ENCODE measurements around the gene DYNC2LI1.

The DYNC2LI1 gene

DNA sequence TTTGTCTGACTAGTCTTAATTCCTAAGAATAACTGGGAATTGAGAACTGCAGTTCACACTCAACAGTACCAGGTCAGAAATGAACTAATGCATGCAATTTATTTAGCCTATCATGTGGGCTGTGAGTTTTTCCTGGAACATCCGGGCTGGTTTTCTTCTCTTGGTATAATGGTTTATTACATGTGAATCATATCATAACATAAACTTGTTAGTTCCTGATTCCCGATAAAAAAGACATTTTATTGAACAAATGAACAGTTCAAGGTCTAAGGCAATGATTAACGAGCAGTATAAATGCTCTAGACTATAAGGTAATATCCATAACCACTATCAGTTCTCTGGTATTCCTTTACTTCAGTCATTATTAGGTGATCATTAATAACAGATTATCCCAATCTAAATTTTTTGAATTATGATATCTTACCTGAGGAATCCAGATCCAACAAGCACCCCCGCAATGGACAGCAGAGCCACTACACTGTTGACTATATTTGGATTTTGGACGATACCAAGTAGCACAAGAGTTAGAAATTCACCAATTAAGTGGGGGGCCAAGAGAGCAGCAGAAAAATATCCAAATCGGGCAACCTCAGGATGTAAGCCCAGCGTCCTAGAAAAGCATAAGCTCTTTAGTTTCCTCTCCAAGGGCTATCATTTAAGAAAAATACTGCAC lies 45.8 kb downstream of the DYNC2LI1 start:
- DNase-seq: no peak

DNA sequence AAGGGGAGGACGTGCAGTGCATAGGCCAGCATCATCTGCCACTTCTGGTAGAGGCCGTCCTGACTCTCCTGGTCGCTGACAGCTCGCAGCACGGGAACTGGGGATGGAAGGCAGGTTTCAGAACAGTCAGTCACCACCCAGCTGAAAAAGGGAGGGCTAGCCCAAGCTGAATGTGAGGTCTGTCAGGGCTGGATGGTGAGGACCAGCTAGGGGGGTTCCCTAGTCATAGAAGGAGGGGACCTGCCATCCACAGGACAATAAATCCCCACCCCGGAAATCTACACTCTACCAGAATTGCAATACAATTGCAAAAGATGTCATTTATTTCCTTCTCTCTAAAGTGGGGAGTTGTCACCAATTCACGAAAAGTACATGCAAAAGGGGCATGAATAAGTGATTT lies 49.0 kb downstream of the DYNC2LI1 start:
- no peak for DNase-seq

DNA sequence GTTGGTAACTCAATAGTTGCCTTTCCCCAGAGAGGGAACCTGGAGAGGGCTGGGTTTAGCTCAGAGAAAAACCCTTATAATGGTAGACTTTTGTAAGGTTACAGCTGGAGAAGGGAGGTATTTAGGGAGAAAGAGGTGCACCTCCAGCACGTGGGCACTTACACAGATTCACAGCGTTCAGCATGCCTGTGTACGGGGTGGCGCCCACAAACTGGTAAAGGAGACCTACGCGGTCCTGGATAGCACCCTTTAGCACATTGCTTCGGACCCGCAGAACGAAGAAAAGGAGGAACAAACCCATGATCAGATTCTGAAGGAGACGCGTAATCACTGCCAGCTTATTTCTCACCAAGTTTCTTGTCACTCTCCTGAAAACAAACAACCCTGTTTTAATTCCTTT lies 49.9 kb downstream of the DYNC2LI1 start:
- no peak for DNase-seq

DNA sequence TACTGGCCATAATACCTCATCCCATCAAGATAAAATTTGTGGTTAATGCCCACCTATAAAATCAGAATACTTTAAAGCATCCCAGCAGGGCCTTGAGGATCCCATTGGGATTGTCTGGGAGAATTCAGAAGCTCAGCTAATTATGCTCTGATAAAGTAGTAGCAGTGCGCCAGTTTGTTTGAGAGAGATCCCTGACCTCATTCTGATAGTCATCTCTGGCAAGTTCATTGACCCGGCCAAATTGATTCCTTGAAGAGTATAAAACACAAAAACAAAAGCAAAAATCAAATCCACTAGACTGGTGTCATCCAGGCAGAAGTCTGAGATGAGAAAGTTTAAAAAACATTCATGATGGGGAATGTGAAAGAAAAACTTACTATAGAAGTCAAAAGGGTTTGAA lies 50.7 kb downstream of the DYNC2LI1 start:
- no peak for DNase-seq

DNA sequence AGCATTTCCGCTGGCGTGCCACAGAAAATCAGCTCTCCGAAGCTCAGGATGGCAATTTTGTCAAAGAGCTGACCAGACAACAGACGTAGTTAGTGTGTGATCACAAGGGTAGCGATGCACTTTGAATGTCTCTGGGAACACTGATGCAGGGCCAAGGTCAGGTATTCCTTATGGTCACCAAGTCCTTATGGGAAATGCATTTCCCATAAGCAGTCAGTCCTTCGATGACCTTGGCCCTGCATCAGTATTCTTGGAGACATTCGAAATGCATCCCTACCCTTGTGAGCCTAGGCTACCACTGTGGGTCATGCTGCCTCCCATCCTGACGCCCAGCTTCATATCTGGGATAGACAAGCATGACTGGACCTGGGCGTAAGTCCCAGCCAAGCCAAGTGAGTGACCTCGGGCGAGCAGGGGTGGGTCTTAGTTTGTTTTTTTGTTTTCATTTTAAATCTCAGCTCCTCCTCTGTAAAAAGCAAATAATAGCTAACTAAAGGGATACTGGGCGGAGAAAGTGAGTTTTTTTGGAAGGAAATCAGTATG lies 51.2 kb downstream of the DYNC2LI1 start:
- no peak for DNase-seq

DNA sequence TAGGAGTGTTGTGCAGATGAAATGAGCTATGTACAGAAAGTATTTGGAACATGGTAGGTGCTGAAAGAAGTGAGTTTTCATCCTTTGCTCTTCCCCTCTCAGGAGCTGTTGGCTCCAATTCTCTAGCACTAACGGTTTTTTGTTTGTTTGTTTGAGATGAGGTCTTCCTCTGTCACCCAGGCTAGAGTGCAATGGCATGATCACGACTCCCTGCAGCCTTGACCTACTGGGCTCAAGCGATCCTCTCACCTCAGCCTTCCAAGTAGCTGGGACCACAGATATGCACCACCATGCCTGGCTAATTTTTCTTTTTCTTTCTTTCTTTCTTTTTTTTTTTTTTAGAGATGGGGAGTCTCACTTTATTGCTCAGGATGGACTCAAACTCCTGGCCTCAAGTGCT lies 52.0 kb downstream of the DYNC2LI1 start:
- DNase-seq: no peak

DNA sequence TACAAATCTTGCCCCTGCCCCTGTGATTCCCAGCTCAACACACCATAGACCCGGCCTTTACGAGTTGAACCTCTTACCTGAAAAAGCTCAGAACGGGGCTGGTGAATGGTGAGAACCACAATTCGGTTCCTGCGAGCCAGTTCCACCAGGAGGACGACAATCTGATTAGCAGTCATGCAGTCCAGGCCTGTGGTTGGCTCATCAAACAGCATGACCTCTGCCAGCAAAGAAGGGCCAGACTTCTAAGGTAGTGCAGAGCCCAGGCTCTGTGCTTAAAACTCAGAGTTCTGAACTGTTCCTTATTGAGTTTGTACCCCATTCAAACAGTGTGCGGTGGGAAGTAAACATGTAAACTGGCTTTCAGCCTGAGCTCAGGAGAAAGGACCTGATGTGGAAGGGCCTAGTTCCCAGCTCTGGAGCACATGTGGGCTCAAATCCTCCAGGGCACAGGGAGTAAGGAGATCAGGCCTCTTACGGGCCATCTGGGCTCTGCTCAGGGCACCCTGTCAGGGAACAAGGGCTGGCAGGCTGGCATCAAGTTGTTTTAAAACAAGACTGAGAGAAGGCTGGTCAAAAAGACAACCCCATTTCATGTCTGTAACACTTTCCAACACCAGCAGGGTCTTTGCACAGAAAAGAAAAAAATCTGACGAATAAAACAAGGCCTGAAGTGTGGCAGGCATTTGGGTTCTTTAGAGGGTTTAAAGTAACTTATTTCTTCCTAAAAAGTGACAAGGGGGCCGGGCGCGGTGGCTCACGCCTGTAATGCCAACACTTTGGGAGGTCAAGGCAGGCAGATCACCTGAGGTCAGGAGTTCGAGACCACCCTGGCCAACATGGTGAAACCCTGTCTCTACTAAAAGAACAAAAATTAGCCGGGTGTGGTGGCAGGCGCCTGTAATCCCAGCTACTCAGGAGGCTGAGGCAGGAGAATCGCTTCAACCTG lies 52.7 kb downstream of the DYNC2LI1 start:
- DNase-seq: no peak

DNA sequence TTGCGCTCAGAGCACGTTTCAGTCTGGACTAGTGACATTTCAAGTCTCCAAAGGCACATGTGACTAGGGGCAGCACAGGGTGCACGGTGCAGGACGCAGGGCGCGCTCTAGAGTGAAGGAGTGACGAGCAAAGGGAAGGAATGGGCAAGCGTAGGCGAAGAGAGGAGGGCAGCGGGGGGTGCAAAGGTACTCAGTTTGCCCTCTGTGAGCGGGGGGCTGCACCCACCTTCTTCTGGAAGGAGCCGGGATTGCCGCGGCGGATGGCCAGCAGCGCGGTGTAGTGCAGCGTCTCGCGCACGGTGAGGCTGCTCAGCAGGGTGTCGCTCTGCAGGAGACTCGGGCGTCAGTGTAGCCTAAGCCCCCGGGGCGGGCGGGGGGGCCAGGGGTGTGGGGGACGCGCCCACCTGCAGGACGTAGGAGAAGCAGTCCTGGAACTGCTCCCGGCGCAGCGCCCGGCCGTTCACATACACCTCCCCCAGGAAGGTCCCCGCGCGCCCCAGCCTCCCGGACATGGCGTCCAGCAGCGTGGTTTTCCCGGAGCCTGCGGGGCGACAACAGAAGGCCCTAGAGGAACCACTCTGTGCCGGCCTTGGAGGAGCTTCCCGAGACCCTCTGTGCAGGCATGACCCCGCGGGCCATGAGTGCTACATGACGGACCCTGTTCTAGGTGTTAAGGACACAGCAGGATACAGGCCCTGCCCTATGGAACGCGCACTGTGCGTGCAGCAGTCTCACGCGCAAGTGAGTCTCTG lies 57.9 kb downstream of the DYNC2LI1 start:
- DNase-seq: no peak

DNA sequence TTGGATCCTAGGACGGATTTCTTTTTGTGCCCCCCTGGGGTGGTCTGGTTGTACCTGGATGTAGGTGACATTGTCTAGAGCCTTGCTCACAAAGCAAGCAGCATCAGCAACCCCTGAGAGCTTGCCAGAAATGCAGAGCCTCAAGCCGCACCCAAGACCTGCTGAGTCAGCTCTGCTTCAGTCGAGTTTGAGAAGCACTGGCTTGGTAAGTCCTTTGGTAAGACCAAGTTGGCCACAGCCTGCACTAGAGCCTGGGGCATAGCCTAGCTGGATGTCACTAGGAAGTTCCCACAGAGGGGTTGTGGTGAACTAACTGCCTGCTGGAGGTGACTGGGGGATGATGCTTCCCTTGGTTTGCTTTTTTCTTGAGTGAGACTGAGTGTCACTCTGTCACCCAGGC lies 58.6 kb downstream of the DYNC2LI1 start:
- no peak for DNase-seq

DNA sequence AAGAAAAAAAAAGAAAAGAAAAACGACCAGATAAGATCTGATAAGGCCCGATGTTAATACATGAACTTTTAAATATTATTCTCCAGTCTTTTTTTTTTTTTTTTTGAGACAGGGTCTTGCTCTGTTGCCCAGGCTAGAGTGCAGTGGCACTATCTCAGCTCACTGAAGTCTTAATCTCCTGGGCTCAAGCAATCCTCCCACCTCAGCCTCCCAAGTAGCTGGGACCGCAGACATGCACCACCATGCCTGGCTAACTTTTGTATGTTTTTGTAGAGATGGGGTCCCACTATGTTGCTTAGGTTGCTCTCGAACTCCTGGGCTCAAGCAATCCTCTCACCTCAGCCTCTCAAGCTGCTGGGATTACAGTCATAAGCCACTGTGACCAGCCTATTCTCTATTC lies 63.2 kb downstream of the DYNC2LI1 start:
- no peak for DNase-seq

DNA sequence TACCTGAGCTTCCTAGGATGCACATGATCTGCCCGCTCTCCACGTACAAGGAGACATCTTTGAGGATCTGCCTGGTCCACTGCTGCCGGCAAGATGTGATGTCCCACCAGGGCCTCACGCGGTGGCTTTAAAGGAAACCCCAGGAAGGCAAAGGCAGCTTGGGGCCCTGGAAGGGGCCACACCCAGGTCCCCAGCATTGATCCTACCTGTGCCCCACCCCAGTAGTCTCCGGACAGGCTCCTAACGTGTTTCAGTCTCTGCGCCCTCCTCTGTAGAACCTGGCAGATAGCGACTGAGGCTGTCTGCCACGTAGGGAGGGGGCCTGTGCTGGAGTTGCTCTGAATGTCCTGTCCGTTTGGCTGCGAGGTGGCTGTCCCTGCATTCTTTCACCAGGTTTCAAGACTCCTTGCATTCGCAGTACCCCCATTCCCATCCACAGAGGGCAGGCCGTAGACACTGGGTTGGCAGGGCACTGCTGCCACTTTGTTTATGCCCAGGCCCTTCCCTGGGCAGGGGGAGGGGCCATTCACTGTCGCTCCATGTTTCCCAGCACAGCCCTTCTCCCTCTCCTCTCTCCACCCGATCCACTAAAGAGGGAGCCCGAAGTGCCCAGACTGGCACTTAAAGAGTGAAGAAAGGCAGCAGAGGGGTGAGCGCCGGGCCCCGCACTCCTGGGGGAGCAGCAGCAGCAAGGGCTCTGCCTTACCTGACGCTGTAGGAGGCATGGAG lies 64.2 kb downstream of the DYNC2LI1 start:
- no peak for DNase-seq

DNA sequence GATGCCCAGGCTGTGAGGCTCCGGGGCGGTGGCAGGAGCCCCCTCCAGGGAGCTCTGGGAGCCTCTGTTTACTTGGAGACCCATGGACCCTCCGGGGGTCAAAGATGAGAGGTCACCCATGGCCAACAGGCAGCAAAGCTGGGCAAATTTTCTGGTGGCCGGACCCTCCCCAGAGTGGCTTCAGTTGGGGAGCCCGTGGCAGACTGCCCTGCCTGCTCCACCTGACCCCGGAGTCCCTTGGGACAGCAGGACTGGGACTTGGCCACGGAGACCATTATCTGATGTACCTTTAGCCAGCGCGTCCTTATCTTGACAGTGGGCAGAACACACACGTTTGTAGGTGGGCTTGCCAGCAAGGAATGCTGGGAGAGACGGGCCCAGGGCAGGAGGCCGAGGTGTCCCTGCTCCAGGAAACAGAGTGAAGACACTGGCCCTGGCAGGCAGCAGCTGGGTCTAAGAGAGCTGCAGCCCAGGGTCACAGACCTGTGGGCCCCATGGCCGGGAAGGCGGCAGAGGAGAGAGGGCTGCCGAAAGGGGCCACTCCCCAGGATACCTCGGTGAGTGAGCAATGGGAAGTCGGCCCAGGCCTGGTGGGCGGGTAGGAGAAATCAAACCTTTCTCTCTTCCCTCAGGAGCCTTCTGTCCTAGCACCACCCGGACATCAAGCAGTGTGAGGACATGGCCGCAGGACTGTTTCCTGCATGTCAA lies 64.9 kb downstream of the DYNC2LI1 start, which contains the start of the genes ABCG5 and ABCG8:
TSS of gene ABCG5 (minus strand) at position 280 of the 708 bp plus-strand sequence. CDS start at position 120, 160 bp downstream.
TSS of gene ABCG8 (plus strand) at position 412 of the 708 bp plus-strand sequence. CDS start at position 495, 83 bp downstream.
- no peak for DNase-seq

DNA sequence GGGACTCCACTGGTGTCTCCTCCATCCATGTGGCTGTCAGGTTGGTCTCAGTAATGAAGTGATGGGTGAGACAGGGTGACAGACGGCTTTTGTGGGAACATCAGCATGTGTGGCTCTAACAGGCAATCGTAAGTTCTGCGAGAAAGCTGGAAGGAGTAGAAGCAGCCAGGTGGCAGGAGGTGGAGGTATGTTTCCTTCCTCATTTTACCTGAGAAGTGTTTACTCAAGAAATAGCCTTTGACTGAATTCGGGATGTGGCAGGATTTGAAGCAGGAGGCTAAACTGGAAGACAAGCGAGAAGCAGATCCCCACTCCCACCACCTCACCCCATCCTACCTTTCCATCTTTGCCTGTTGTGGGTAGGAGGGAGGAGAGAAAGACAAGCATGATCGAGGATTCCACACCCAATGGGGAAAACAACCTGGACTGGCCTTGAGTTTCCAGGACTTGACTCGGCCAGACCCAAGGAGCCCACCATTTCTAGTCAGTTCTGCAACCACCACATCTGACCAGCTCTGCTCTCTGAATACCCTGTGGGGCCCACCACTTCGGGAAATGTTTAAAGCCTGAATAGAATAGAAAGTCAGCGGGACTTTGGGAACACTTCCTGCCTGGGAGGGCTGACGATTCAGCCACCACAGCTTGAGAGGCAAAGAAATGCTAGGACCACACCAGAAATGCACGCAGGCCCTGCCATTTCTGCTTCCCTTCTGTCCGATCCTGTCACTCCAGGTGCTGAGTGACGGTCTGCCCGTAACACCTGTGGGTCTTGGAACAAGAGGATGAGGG lies 66.1 kb downstream of the DYNC2LI1 start:
- DNase-seq: no peak

DNA sequence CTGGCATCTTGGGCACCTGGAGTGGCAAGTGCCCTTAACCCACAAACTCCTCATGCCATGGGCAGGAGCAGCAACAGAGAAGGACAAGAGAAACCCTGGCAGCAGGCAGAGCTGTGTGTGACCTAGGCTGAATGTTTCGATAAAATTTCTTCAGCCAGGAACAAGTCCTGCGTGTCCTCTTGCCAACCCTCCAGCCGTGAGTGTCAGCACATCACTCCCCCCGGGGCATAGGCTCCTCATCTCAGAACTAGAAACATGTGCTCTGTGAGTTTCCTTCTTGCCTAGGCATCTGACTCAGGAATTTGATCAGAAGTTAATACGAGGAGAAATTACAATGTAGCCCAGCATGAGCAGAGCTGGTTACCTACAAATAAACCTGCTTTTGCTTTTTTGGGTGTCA lies 67.1 kb downstream of the DYNC2LI1 start:
- no peak for DNase-seq

DNA sequence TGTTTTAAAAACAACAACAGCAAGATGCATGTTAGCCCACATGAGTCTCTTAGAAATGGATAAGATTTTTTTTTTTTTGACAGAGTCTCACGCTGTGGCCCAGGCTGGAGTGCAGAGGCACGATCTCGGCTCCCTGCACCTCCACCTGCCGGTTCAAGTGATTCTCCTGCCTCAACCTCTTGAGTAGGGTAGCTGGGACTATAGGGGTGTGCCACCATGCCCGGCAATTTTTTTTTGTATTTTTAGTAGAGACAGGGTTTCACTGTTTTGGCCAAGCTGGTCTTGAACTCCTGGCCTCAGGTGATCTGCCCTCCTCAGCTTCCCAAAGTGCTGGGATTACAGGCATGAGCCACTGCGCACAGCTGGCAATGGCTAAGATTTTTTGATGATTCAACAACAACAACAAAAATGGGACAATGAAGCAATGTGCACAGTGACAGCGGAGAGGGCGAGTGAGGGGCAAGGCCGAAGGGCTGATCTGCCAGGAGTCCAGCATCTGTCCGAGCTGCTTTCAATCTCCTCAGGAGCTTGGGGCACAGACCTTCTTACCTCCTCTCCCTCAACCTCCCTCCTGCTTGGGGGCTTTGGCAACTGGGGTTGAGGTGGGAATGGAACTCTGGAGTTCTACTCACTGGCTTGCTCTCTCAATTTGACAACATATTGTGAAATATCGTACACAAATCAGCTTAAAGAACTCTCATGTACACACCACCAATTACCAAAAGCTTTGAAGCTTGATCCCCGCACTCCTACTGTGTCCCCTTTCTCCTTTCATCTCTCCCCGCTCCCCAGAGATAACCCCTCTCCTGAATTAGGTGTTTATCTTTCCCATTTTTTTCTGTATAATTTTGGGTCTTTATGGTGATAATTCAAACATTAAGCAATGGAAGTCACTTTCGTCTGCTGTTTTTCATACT lies 68.4 kb downstream of the DYNC2LI1 start:
- no peak for DNase-seq

DNA sequence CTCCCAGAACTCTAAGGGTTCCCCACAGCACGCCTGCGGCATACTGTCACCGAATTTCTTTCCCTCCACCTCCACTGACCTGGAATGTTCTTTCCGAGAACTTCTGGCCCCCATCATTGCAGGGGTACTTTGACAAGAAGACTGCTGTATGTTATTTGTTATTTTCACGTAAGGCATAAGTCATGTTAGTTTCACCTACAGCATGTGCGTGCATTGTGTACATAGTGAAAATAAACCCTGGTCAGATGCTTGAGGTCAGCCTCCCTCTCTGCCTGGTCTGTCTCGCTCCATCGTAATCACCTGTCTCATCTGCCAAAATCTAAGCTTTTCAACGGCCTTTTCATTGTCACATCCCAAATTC lies 69.0 kb downstream of the DYNC2LI1 start:
- no peak for DNase-seq

DNA sequence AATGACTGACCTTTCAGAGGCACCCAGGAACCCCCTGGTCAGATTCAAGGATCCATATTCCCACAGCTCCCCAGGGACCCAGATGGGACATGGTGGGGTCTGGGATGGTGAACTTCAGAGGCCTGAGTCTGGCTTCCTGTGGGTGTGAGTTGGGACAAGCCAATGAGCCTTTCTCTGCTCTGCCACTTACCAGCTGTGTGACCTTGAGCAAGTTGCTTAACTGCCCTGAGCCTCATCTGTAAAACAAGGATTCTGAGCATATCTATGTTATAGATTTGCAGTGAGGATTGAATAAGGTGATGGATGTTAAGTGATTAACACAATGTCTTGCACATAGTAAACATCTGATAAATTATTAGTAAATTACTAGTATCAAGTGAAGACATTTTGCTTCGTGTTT lies 71.3 kb downstream of the DYNC2LI1 start:
- DNase-seq: no peak

DNA sequence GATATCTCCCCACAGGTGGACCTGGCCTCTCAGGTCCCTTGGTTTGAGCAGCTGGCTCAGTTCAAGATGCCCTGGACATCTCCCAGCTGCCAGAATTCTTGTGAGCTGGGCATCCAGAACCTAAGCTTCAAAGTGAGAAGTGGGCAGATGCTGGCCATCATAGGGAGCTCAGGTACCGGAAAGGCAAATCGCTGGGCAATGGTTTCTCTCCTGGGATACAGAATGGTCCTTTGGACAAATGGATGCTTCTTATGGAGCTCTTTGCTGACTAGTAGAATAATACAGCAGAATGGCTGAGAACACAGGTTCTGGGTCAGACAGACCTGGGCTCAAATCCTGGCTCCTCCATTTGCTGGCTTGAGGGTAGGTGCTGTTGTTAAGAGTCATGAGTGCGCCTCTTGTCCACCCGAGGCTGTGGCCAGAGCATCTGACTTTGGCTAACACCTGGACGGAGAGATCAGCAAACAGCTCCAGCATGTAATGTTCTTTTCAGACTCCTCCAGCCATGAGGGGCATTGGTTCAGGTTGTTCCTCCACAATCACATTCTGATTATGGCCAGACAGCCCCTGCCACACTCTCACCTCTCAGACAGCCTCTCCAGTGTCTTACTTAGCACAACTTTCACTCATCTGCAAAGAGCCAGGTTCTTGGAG lies 72.4 kb downstream of the DYNC2LI1 start:
- DNase-seq: no peak

DNA sequence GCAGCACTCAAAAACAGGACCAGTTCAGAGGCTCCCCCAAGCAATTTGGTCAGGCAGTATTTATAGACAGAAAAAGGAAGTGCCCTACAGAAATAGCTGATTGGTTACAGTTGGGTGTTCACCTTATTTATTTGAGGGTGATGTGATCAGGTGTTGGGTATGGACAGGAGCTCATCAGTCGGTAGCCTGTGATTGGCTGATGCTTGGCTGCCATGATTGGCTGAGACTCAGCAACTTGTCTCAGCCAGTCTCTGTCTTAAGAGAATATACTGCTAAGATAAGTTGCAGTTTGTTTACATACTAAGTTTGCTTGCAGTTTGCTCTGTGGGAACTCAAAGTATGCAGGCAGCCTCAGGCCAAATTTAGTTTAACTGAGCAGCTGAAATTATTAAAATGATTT lies 74.4 kb downstream of the DYNC2LI1 start:
- no peak for DNase-seq
